Measurements from ENCODE around the gene MTMR3. TPM values are rescaled to one million over a fixed set of nuclear protein-coding genes. Genes with fewer than 3 reads are reported as not detected.

The MTMR3 gene
- total and polyA plus RNA-seq, 2 of the 8 experiments (the other 6 are each of a cell fraction or from before 2014, with no cell fraction given), result 16.9 to 18.5 TPM

DNA sequence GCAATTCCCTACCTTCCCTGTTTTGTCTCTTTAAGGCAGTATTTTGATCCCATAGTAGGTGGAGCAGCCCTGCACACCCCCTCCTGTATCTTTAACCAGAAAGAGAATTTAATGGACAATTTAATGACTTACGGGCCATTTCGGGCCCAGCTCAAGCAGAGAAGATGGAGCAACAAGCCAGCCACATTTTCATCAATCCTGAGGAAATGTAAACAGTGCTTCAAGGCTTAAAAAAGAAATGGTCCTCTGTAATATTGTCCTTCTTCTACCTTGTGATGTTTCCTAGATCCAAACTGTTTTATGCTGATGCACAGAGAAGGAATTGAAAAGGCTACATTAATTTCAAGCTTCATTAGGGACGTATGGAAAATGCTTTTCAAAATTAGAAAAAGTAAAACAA, 88.6 kb downstream of the MTMR3 start:
- Histone ChIP-seq H3K4me3 (ENCODE audit: extremely low read depth in 1 of 4, insufficient read depth in 2 of 4, low read depth in 3 of 4, low read length in 4 of 4) (no peak overlapping the region), H3K79me2 (ENCODE audit: control insufficient read depth in 1 of 2, insufficient read depth in 2 of 2, low read length in 2 of 2) (no peaks in the 10 kb centered on the region), H3K18ac (ENCODE audit: extremely low read depth, low read length) (no peak overlapping the region), H4K8ac (ENCODE audit: extremely low read depth, insufficient read depth, low read length) (no peak overlapping the region), H3K9ac (replicated peaks in 1 of 4; ENCODE audit: extremely low read depth in 1 of 4, low read depth in 3 of 4, low read length in 3 of 4) (no peak overlapping the region), H2BK5ac (ENCODE audit: low read depth, low read length) (no peak overlapping the region), H2AFZ (ENCODE audit: low read length) (no peak overlapping the region), H4K20me1 (replicated peaks in 1 of 2; ENCODE audit: control insufficient read depth in 1 of 2, insufficient read depth in 2 of 2, low read length in 2 of 2) (peaks cover 1 to 2% of the 10 kb centered on the region in 2 experiments), H3K27ac (ENCODE audit: low read depth, low read length) (no peak overlapping the region), H3K36me3 (ENCODE audit: control insufficient read depth in 2 of 4, insufficient read depth in 4 of 4, low read length in 3 of 4) (no peaks in the 10 kb centered on the region), H4K5ac (ENCODE audit: insufficient read length, low read depth, low read length) (no peak overlapping the region), H2BK120ac (replicated peaks; ENCODE audit: low read depth, low read length) (no peak overlapping the region), H3K27me3 (replicated peaks in 1 of 4; ENCODE audit: control insufficient read depth in 3 of 4, extremely low read depth in 1 of 4, insufficient read depth in 3 of 4, low read length in 3 of 4) (no peaks in the 10 kb centered on the region), H3K23me2 (ENCODE audit: low read depth, low read length) (peaks cover under 1% of the 10 kb centered on the region; the same call in 1 of the 2 replicates), H3K4me2 (ENCODE audit: insufficient read depth in 1 of 2, low read depth in 2 of 2, low read length in 2 of 2) (no peak overlapping the region), H2BK20ac (ENCODE audit: low read length) (no peak overlapping the region), H3K4me1 (replicated peaks in 1 of 4; ENCODE audit: control insufficient read depth in 3 of 4, insufficient read depth in 4 of 4, low read length in 3 of 4) (no peaks in the 10 kb centered on the region), H3K9me3 (ENCODE audit: insufficient read depth in 2 of 2, low read depth in 1 of 2, low read length in 1 of 2) (no peaks in the 10 kb centered on the region), H3K79me1 (ENCODE audit: low read depth, low read length) (no peaks in the 10 kb centered on the region), H2BK15ac (ENCODE audit: low read length) (no peak overlapping the region), H3K14ac (ENCODE audit: insufficient read length) (no peak overlapping the region), H3K56ac (replicated peaks; ENCODE audit: insufficient read length, low read depth, low read length) (no peak overlapping the region), H3K23ac (ENCODE audit: insufficient read length) (no peak overlapping the region), H3K4ac (replicated peaks; ENCODE audit: insufficient read length, low read depth, low read length) (no peak overlapping the region), H4K91ac (replicated peaks; ENCODE audit: insufficient read length, low read length) (no peak overlapping the region), H2AK5ac (ENCODE audit: low read depth, low read length) (no peak overlapping the region), H2BK12ac (ENCODE audit: low read depth, low read length) (no peak overlapping the region)
- no peak for DNase-seq (ENCODE audit: low read depth in 1 of 2, low spot score in 2 of 2)
- ChIA-PET CTCF (ENCODE audit: partially characterized antibody) (interaction anchor here (1.8 kb wide), 1 partner anchor 33 kb away, joined by 5 read pairs; no protein-coding TSS in a partner anchor), POLR2A (ENCODE audit: partially characterized antibody) (no interaction called here)
- FAIRE-seq, result no peak
- WGBS, 2 experiments (ENCODE audit: extremely low coverage in 1 of 2, insufficient coverage in 1 of 2, insufficient read length in 1 of 2, insufficient replicate concordance in 2 of 2, low coverage in 1 of 2, low lambda C conversion rate in 2 of 2, missing lambda C conversion rate in 1 of 2), result 93% methylated on average over 3 of the region's 3 CpGs; no CpG with 5 or more reads in 1 of the 2 experiments
- TF ChIP-seq SAP30 (IDR thresholded peaks at IDR 0.05; ENCODE audit: insufficient read depth, insufficient replicate concordance, low read length) (no peak), EZH2 (IDR thresholded peaks at IDR 0.05; ENCODE audit: low read depth, low read length, severe bottlenecking) (no peak)
